IPS-11a (cell line): ENCODE data around the gene SMR3B.

ENCODE experiments used
- H3K4me3 ChIP-seq: one replicate; pipeline ENCODE4 v1.5.1; 2013; ENCODE audit warnings: low read depth, low read length, control low read depth

The SMR3B gene

GRCh38 chr4:70382691-70383181, at the start of gene SMR3B:
Gene SMR3B (plus strand): TSS chr4:70383131. CDS start chr4:70384511, 1,380 bp downstream.
- H3K4me3 ChIP-seq = no peak within 1 kb of the TSS

GRCh38 chr4:70334681-70335080, 48.2 kb upstream of the SMR3B start, which contains the start of gene CABS1:
Gene CABS1 (plus strand): TSS chr4:70334981. CDS start chr4:70335040, 59 bp downstream.
- H3K4me3 ChIP-seq = no peak within 1 kb of the TSS

GRCh38 chr4:70336043-70336442, 46.9 kb upstream of the SMR3B start:
- no peak overlapping the region for H3K4me3 ChIP-seq

- no peak overlapping the region for H3K4me3 ChIP-seq
These were observed 45.0 kb upstream of the SMR3B start for GRCh38 chr4:70337886-70338420.

- H3K4me3 ChIP-seq = no peak overlapping the region
These were observed 26.7 kb upstream of the SMR3B start for GRCh38 chr4:70356185-70356584.

GRCh38 chr4:70359115-70359661, 23.7 kb upstream of the SMR3B start:
- H3K4me3 ChIP-seq = no peak overlapping the region

- no peak within 1 kb of the TSS for H3K4me3 ChIP-seq
These were observed 22.5 kb upstream of the SMR3B start, which contains the start of gene SMR3A for GRCh38 chr4:70360460-70360859. Gene SMR3A (plus strand): TSS chr4:70360760. CDS start chr4:70362116, 1,356 bp downstream.

GRCh38 chr4:70364002-70364401, 18.9 kb upstream of the SMR3B start:
- H3K4me3 ChIP-seq = no peak overlapping the region

GRCh38 chr4:70365479-70365878, 17.5 kb upstream of the SMR3B start:
- H3K4me3 ChIP-seq = no peak overlapping the region

GRCh38 chr4:70367813-70368212, 15.1 kb upstream of the SMR3B start:
- no peak overlapping the region for H3K4me3 ChIP-seq

GRCh38 chr4:70371987-70372386, 10.9 kb upstream of the SMR3B start:
- no peak overlapping the region for H3K4me3 ChIP-seq

- no peak overlapping the region for H3K4me3 ChIP-seq
These were observed 10.2 kb upstream of the SMR3B start for GRCh38 chr4:70372760-70373159.

- H3K4me3 ChIP-seq = no peak overlapping the region
These were observed 2.4 kb upstream of the SMR3B start for GRCh38 chr4:70380578-70380977.

GRCh38 chr4:70392057-70392776, 9.3 kb downstream of the SMR3B start:
- no peak overlapping the region for H3K4me3 ChIP-seq

- no peak within 1 kb of the TSS for H3K4me3 ChIP-seq
These were observed 14.6 kb downstream of the SMR3B start, which contains the start of gene OPRPN for GRCh38 chr4:70397580-70397979. Gene OPRPN (plus strand): TSS chr4:70397940. CDS start chr4:70399286, 1,346 bp downstream.

GRCh38 chr4:70399319-70399718, 16.4 kb downstream of the SMR3B start:
- no peak overlapping the region for H3K4me3 ChIP-seq

- no peak overlapping the region for H3K4me3 ChIP-seq
These were observed 19.8 kb downstream of the SMR3B start for GRCh38 chr4:70402762-70403161.

GRCh38 chr4:70405765-70406164, 22.8 kb downstream of the SMR3B start:
- H3K4me3 ChIP-seq = no peak overlapping the region

- H3K4me3 ChIP-seq = no peak overlapping the region
These were observed 42.4 kb downstream of the SMR3B start for GRCh38 chr4:70425306-70425705.

- no peak overlapping the region for H3K4me3 ChIP-seq
These were observed 43.9 kb downstream of the SMR3B start for GRCh38 chr4:70426789-70427188.

GRCh38 chr4:70437197-70437596, 54.3 kb downstream of the SMR3B start:
- H3K4me3 ChIP-seq = no peak overlapping the region
